H1 (cell line): Measurements from ENCODE around the gene ARL6IP6. TPM values are rescaled to one million over a fixed set of nuclear protein-coding genes. Genes with fewer than 3 reads are reported as not detected.

Source experiments
- polyA plus RNA-seq, 7 experiments: library from polyadenylated mRNA; depleted of rRNA in 3 of 7; stranded (reverse) in 5 of 7; unstranded in 2 of 7; fragments of >200 nt in 5 of 7; fragments of 200-250 nt in 2 of 7; gene quantifications; 1 replicate in 5 of 7; 2 replicates in 1 of 7; 4 replicates in 1 of 7; pipeline versions ENCODE4 v1.2.1 to v1.2.3, GENCODE V29; 2011 to 2013; ENCODE audit warnings: missing spikeins in 2 of 7, mixed read lengths in 2 of 7
- total RNA-seq: library from RNA; stranded (reverse); fragmentation: NEBNext Ultra II Directional; extraction: Animal tissue kit (Norgen Biotek cat#: 25700); gene quantifications from 2 replicates; pipeline ENCODE4 v1.2.1, GENCODE V29; 2021

ARL6IP6 gene
- total and polyA plus RNA-seq, 2 of the 8 experiments (the other 6 are each of a cell fraction or from before 2014, with no cell fraction given): 47.3 to 92.9 TPM

Other genes with a start within 250 kb of the ARL6IP6 start
- gene PRPF40A, start 1.2 kb upstream of the ARL6IP6 start, total RNA-seq: 163 and 176 TPM in 2 replicates
- gene PRPF40A, start 1.2 kb upstream of the ARL6IP6 start, polyA plus RNA-seq (2011; rRNA removed): 85.5 and 93.6 TPM in 2 replicates